HepG2 (cell line): Measurements from ENCODE around the gene NEK6. TPM values are rescaled to one million over a fixed set of nuclear protein-coding genes. Genes with fewer than 3 reads are reported as not detected.

ENCODE experiments used
- ATAC-seq: fragments of 200-7000 bp; cut with Tn5 transposase; 3 replicates; pipeline ENCODE4 v1.9.1; 2020; ENCODE audit warnings: mild to moderate bottlenecking, moderate library complexity
- BruUV-seq: library from RNA; stranded (reverse); fragments of 400-500 nt; replicated peaks from 2 replicates; lab custom pipeline; 2021; lab: Mats Ljungman, UMichigan
- CTCF ChIA-PET: fragments of 300-600 bp; formaldehyde crosslinking; extraction: SDS; loops from one replicate; lab custom pipeline; 2021; ENCODE audit warnings: low total read pairs, inconsistent platforms, low intra/inter-chr PET ratio; lab: Yijun Ruan, JAX
- POLR2A ChIA-PET: fragments of 350-600 bp; sonication (Branson Sonifier 250); formaldehyde crosslinking; loops from one replicate; lab custom pipeline; 2020; ENCODE audit warnings: antibody characterized with exemption, inconsistent platforms; lab: Yijun Ruan, JAX
- DNase-seq: peaks from one replicate; pipeline ENCODE4 v3.0.0-alpha.2; 2015; ENCODE audit warnings: low spot score
- FAIRE-seq: peaks from 3 replicates; lab custom pipeline; 2011; peaks lifted over from hg19 to GRCh38; lab: Jason Lieb, UNC
- H2AFZ ChIP-seq: one replicate; pipeline ENCODE4 v1.6.1; 2011; ENCODE audit warnings: low read length, inconsistent platforms
- H3K27ac ChIP-seq: fragments of 300-600 bp; 3 replicates; pipeline ENCODE4 v1.8.0; 2011; ENCODE audit warnings: mixed run types, mild to moderate bottlenecking, mixed read lengths, low read length, inconsistent platforms; ENCODE audit not compliant: insufficient read depth; ENCODE audit errors: extremely low read length
- H3K27me3 ChIP-seq, 2 experiments: fragments of 200-600 bp in 1 of 2; 2 replicates in 1 of 2; 3 replicates in 1 of 2; pipeline versions ENCODE4 v1.6.0 to v1.8.0; 2011; ENCODE audit warnings: low read length in 2 of 2, mild to moderate bottlenecking in 2 of 2, moderate library complexity in 2 of 2, inconsistent platforms in 1 of 2; ENCODE audit not compliant: insufficient read depth in 2 of 2, control insufficient read depth in 1 of 2
- H3K36me3 ChIP-seq, 2 experiments: fragments of 200-600 bp in 1 of 2; replicated peaks in 1 of 2; 2 replicates in 1 of 2; 3 replicates in 1 of 2; pipeline versions ENCODE4 v1.5.1 to v1.8.0; 2011; ENCODE audit warnings: low read length in 2 of 2, inconsistent platforms in 1 of 2; ENCODE audit not compliant: insufficient read depth in 2 of 2, control insufficient read depth in 1 of 2
- H3K4me1 ChIP-seq: 2 replicates; pipeline ENCODE4 v1.5.1; 2012; ENCODE audit warnings: low read length, inconsistent platforms; ENCODE audit not compliant: insufficient read depth
- H3K4me2 ChIP-seq: 2 replicates; pipeline ENCODE4 v1.6.0; 2011; ENCODE audit warnings: low read depth, low read length, inconsistent platforms
- H3K4me3 ChIP-seq, 3 experiments: fragments of 200-600 bp in 1 of 3; sonication (generic), shearing (Covaris generic) in 1 of 3; replicated peaks in 1 of 3; 2 replicates each; pipeline ENCODE4 v1.5.1; 2011 to 2016; ENCODE audit warnings: low read length in 3 of 3, inconsistent platforms in 2 of 3, low read depth in 2 of 3, mild to moderate bottlenecking in 2 of 3, control low read depth in 1 of 3, mixed read lengths in 1 of 3; ENCODE audit not compliant: insufficient read depth in 1 of 3
- H3K79me2 ChIP-seq: one replicate; pipeline ENCODE4 v1.6.1; 2011; ENCODE audit warnings: low read length, inconsistent platforms; ENCODE audit not compliant: insufficient read depth
- H3K9ac ChIP-seq: 2 replicates; pipeline ENCODE4 v1.6.0; 2011; ENCODE audit warnings: mild to moderate bottlenecking, low read depth, low read length, inconsistent platforms; ENCODE audit not compliant: insufficient read depth
- H3K9me3 ChIP-seq: 2 replicates; pipeline ENCODE4 v1.5.1; 2012; ENCODE audit warnings: mild to moderate bottlenecking, low read length
- H4K20me1 ChIP-seq: 2 replicates; pipeline ENCODE4 v1.6.0; 2011; ENCODE audit warnings: inconsistent platforms, mild to moderate bottlenecking, low read length, moderate library complexity; ENCODE audit not compliant: insufficient read depth
- AGO2 ChIP-seq: fragments of 200-400 bp; formaldehyde crosslinking; optimal IDR thresholded peaks from 2 replicates; pipeline ENCODE3; 2017; ENCODE audit warnings: mild to moderate bottlenecking, low read depth, low read length, moderate library complexity
- CCDC6 ChIP-seq: sonication (generic); formaldehyde crosslinking; IDR thresholded peaks from 2 replicates; pipeline ENCODE4 v1.8.1; 2022; ENCODE audit warnings: mild to moderate bottlenecking, missing genetic modification reagents, moderate library complexity
- ESRRA ChIP-seq: sonication (generic); formaldehyde crosslinking; IDR thresholded peaks from 2 replicates; pipeline ENCODE4 v1.5.1; 2020; ENCODE audit warnings: mild to moderate bottlenecking, low read depth, missing genetic modification reagents
- MAFF ChIP-seq: IDR thresholded peaks from 2 replicates; pipeline ENCODE4 v1.6.1; 2011; ENCODE audit warnings: low read depth, low read length, improper control_type of control experiment
- POLR2AphosphoS2 ChIP-seq: IDR thresholded peaks from 2 replicates; pipeline ENCODE4 v1.6.1; 2011; ENCODE audit warnings: low read depth, low read length, improper control_type of control experiment
- POLR2G ChIP-seq: fragments of 200-400 bp; formaldehyde crosslinking; IDR thresholded peaks from 2 replicates; pipeline ENCODE4 v1.6.1; 2018; ENCODE audit warnings: mild to moderate bottlenecking, low read depth, low read length, moderate library complexity
- RBM22 ChIP-seq: fragments of 200-400 bp; formaldehyde crosslinking; optimal IDR thresholded peaks from 2 replicates; pipeline ENCODE3; 2017; ENCODE audit warnings: mild to moderate bottlenecking, low read length, moderate library complexity
- RFX3 ChIP-seq: IDR thresholded peaks from 2 replicates; pipeline ENCODE4 v1.6.1; 2016; ENCODE audit warnings: missing biosample characterization, missing genetic modification reagents
- SATB2 ChIP-seq: sonication (generic); formaldehyde crosslinking; IDR thresholded peaks from 2 replicates; pipeline ENCODE4 v1.5.0; 2020; ENCODE audit warnings: missing genetic modification reagents
- UBTF ChIP-seq: sonication (generic); formaldehyde crosslinking; IDR thresholded peaks from 2 replicates; pipeline ENCODE4 v1.4.0; 2020; ENCODE audit warnings: mild to moderate bottlenecking, missing genetic modification reagents
- ZC3H13 ChIP-seq: sonication (generic); formaldehyde crosslinking; IDR thresholded peaks from 2 replicates; pipeline ENCODE4 v1.8.1; 2023; ENCODE audit warnings: mild to moderate bottlenecking, missing genetic modification reagents, moderate library complexity
- ZNF34 ChIP-seq: sonication (generic); formaldehyde crosslinking; IDR thresholded peaks from 2 replicates; pipeline ENCODE4 v1.4.0; 2020; ENCODE audit warnings: mild to moderate bottlenecking, missing genetic modification reagents, borderline replicate concordance
- ZNF383 ChIP-seq: sonication (generic); formaldehyde crosslinking; IDR thresholded peaks from 2 replicates; pipeline ENCODE4 v1.4.0; 2020; ENCODE audit warnings: missing genetic modification reagents, mild to moderate bottlenecking, borderline replicate concordance
- ZNF619 ChIP-seq: sonication (generic); formaldehyde crosslinking; IDR thresholded peaks from 2 replicates; pipeline ENCODE4 v1.4.0; 2020; ENCODE audit warnings: mild to moderate bottlenecking, missing genetic modification reagents
- WGBS: methylation state at CpG from one replicate; pipeline ENCODE4 v1.1.6; 2017; ENCODE audit warnings: low lambda C conversion rate; 5-methylcytosine and 5-hydroxymethylcytosine counted together
- in situ Hi-C: cut with HindIII; loops from 2 replicates; pipeline ENCODE4 v1.10.0; 2017; ENCODE audit warnings: low pct_unique_long_range_greater_than_20kb; ENCODE audit not compliant: extremely low pct_ligation_motif_present
- intact Hi-C: fragments of 100-400 bp; cut with micrococcal nuclease; formaldehyde crosslinking; loops from one replicate; pipeline ENCODE4 v1.10.0; 2022; ENCODE audit not compliant: unreplicated experiment
- polyA plus RNA-seq, 8 experiments: library from polyadenylated mRNA; depleted of rRNA in 3 of 8; stranded (reverse) in 7 of 8; unstranded in 1 of 8; fragments of >200 nt; fragmentation: Illumina TruSeq in 4 of 8; extraction: Trizol in 4 of 8; gene quantifications; 2 replicates each; pipeline versions ENCODE4 v1.2.1 to v1.2.3, GENCODE V29; 2011 to 2016; ENCODE audit warnings: low read depth in 4 of 8, missing spikeins in 1 of 8, mixed read lengths in 1 of 8; ENCODE audit not compliant: insufficient read depth in 1 of 8
- total RNA-seq, 5 experiments: library from RNA; depleted of rRNA; stranded (reverse); fragments of >200 nt; fragmentation: Illumina TruSeq; extraction: Trizol; gene quantifications; 2 replicates each; pipeline ENCODE4 v1.2.3, GENCODE V29; 2016; ENCODE audit warnings: low read depth in 1 of 5
- TF ChIP-seq, protein P1 (sequence below): sonication (generic); formaldehyde crosslinking; IDR thresholded peaks from 2 replicates; pipeline ENCODE4 v1.5.0; 2020; ENCODE audit warnings: missing genetic modification reagents
- TF ChIP-seq, protein P2 (sequence below): IDR thresholded peaks from 2 replicates; pipeline ENCODE4 v1.6.1; 2016; ENCODE audit warnings: low read depth, borderline replicate concordance
- TF ChIP-seq, protein P3 (sequence below): IDR thresholded peaks from 2 replicates; pipeline ENCODE4 v1.6.1; 2016; ENCODE audit warnings: missing biosample characterization, missing genetic modification reagents, low read depth

The NEK6 gene
- total and polyA plus RNA-seq, 2 of the 13 experiments (the other 11 are each of a cell fraction or from before 2014, with no cell fraction given), result 30.4 to 119 TPM

- ChIA-PET POLR2A (no interaction called here), CTCF (no interaction called here)
- ATAC-seq (peak; percentile 12; the same call in 2 of the 3 replicates), DNase-seq (no peak), FAIRE-seq (no peak)
- WGBS, result 99% methylated on average over 8 of the region's 15 CpGs
- Histone ChIP-seq H3K4me1 (peaks cover 24% of the 10 kb centered on the region), H3K4me3 (no peak overlapping the region), H3K79me2 (peaks cover 45% of the 10 kb centered on the region), H3K36me3 (peaks cover 16 to 53% of the 10 kb centered on the region in 2 experiments), H3K9me3 (no peaks in the 10 kb centered on the region), H3K27ac (no peak overlapping the region), H3K9ac (no peak overlapping the region), H3K4me2 (no peak overlapping the region), H3K27me3 (no peaks in the 10 kb centered on the region), H2AFZ (no peak overlapping the region), H4K20me1 (peaks cover 11% of the 10 kb centered on the region; the same call in 1 of the 2 replicates)
- in situ Hi-C loops, result no loop called here
- no TSS peak for BruUV-seq
- intact Hi-C loops, result no loop called here
- peak; percentile 75 for TF ChIP-seq RBM22
- TF ChIP-seq, protein P1, sequence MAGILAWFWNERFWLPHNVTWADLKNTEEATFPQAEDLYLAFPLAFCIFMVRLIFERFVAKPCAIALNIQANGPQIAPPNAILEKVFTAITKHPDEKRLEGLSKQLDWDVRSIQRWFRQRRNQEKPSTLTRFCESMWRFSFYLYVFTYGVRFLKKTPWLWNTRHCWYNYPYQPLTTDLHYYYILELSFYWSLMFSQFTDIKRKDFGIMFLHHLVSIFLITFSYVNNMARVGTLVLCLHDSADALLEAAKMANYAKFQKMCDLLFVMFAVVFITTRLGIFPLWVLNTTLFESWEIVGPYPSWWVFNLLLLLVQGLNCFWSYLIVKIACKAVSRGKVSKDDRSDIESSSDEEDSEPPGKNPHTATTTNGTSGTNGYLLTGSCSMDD (CRISPR knock-in tag), result no peak
- TF ChIP-seq POLR2AphosphoS2, result peak; percentile 11; the same call in 1 of the 2 replicates
- no peak for TF ChIP-seq UBTF (CRISPR knock-in tag)
- TF ChIP-seq ZNF34 (CRISPR knock-in tag), result no peak
- peak; percentile 83 for TF ChIP-seq AGO2
- TF ChIP-seq, protein P2, sequence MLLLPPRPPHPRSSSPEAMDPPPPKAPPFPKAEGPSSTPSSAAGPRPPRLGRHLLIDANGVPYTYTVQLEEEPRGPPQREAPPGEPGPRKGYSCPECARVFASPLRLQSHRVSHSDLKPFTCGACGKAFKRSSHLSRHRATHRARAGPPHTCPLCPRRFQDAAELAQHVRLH (CRISPR knock-in tag), result no peak
- TF ChIP-seq CCDC6 (CRISPR knock-in tag), result no peak
- TF ChIP-seq, protein P3, sequence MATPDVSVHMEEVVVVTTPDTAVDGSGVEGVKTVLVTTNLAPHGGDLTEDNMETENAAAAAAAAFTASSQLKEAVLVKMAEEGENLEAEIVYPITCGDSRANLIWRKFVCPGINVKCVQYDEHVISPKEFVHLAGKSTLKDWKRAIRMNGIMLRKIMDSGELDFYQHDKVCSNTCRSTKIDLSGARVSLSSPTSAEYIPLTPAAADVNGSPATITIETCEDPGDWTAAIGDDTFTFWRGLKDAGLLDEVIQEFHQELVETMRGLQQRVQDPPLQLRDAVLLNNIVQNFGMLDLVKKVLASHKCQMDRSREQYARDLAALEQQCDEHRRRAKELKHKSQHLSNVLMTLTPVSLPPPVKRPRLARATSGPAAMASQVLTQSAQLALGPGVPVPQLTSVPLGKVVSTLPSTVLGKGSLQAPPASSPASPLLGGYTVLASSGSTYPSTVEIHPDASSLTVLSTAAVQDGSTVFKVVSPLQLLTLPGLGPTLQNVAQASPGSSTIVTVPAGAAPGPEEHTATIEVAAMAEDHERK (CRISPR knock-in tag), result no peak
- no peak for TF ChIP-seq SATB2 (CRISPR knock-in tag)
- TF ChIP-seq POLR2G, result 0 out of 2 replicates have a peak, but pooled peaks have one; percentile 19
- TF ChIP-seq MAFF, result no peak
- no peak for TF ChIP-seq RFX3 (CRISPR knock-in tag)
- 0 out of 2 replicates have a peak, but pooled peaks have one; percentile 44 for TF ChIP-seq ZC3H13
- TF ChIP-seq ZNF383, result no peak
- no peak for TF ChIP-seq ESRRA (CRISPR knock-in tag)
- TF ChIP-seq ZNF619 (CRISPR knock-in tag), result no peak
Measured at GRCh38 chr9:124355941-124356744, 98.4 kb downstream of the NEK6 start.
